ENCODE measurements around the gene PLCH1. TPM values are rescaled to one million over a fixed set of nuclear protein-coding genes. Genes with fewer than 3 reads are reported as not detected.
A peak's percentile ranks its signal among the peaks of the same experiment; 100 is the strongest.

The PLCH1 gene
- total RNA-seq, 1 experiment from 2014 or later, result 4.1 TPM

- peak; percentile 89 for ATAC-seq
- Histone ChIP-seq H3K27ac (ENCODE audit: low read length) (no peak overlapping the region), H3K4me2 (ENCODE audit: low read length) (peak overlapping the region; percentile 73), H3K36me3 (ENCODE audit: low read depth, low read length) (no peaks in the 10 kb centered on the region), H3K79me2 (ENCODE audit: low read length) (no peaks in the 10 kb centered on the region), H4K20me1 (ENCODE audit: low read length) (no peaks in the 10 kb centered on the region), H3K4me1 (ENCODE audit: insufficient read depth, low read length) (0 out of 2 replicates have a peak, but pooled peaks cover 6% of the 10 kb centered on the region), H3K27me3 (ENCODE audit: low read length) (no peaks in the 10 kb centered on the region), H3K9me3 (ENCODE audit: low read length) (no peaks in the 10 kb centered on the region), H3K9me2 (replicated peaks; ENCODE audit: low read length) (no peaks in the 10 kb centered on the region), H3K9ac (ENCODE audit: low read length) (no peak overlapping the region), H3F3A (ENCODE audit: low read length, unreplicated experiment) (no peaks in the 10 kb centered on the region), H3K4me3 (ENCODE audit: low read length) (peak overlapping the region; percentile 57), H2AFZ (ENCODE audit: low read length) (peak overlapping the region; percentile 69)
- ChIA-PET CTCF (no interaction called here), POLR2A (ENCODE audit: unreplicated experiment) (no interaction called here)
- TF ChIP-seq EZH2phosphoT487 (IDR thresholded peaks at IDR 0.05; ENCODE audit: borderline replicate concordance, low read length) (no peak), EZH2 (IDR thresholded peaks at IDR 0.05; ENCODE audit: low read length, unreplicated experiment) (no peak), CTCF (conservative IDR thresholded peaks at IDR 0.05; ENCODE audit: low read depth, low read length) (no peak)
- intact Hi-C loops (cut with micrococcal nuclease), result no loop called here
- BruUV-seq (replicated peaks), result no TSS peak
- DNase-seq, result peak; percentile 58
Observed at GRCh38 chr3:155676252-155676981, 68.5 kb downstream of the PLCH1 start.

- TF ChIP-seq CTCF (conservative IDR thresholded peaks at IDR 0.05; ENCODE audit: low read depth, low read length) (no peak), EZH2 (IDR thresholded peaks at IDR 0.05; ENCODE audit: low read length, unreplicated experiment) (no peak), EZH2phosphoT487 (IDR thresholded peaks at IDR 0.05; ENCODE audit: borderline replicate concordance, low read length) (no peak)
- no peaks in the 10 kb centered on the region for H3K79me2 ChIP-seq (ENCODE audit: low read length)
- intact Hi-C loops (cut with micrococcal nuclease), result no loop called here
- H3K27me3 ChIP-seq (ENCODE audit: low read length), result no peaks in the 10 kb centered on the region
- no peak overlapping the region for H3K9ac ChIP-seq (ENCODE audit: low read length)
- DNase-seq, result no peak
- CTCF ChIA-PET, result no interaction called here
- H3K4me2 ChIP-seq (ENCODE audit: low read length), result no peak overlapping the region
- no peak overlapping the region for H3K4me3 ChIP-seq (ENCODE audit: low read length)
- 0 out of 2 replicates have a peak, but pooled peaks cover 6% of the 10 kb centered on the region for H3K4me1 ChIP-seq (ENCODE audit: insufficient read depth, low read length)
- POLR2A ChIA-PET (ENCODE audit: unreplicated experiment), result no interaction called here
- no peak overlapping the region for H2AFZ ChIP-seq (ENCODE audit: low read length)
- no peak for ATAC-seq
- no peaks in the 10 kb centered on the region for H3K9me2 ChIP-seq (replicated peaks; ENCODE audit: low read length)
- no peak overlapping the region for H3K27ac ChIP-seq (ENCODE audit: low read length)
- H3K9me3 ChIP-seq (ENCODE audit: low read length), result no peaks in the 10 kb centered on the region
- no peaks in the 10 kb centered on the region for H4K20me1 ChIP-seq (ENCODE audit: low read length)
- no TSS peak for BruUV-seq (replicated peaks)
- H3F3A ChIP-seq (ENCODE audit: low read length, unreplicated experiment), result no peaks in the 10 kb centered on the region
- H3K36me3 ChIP-seq (ENCODE audit: low read depth, low read length), result no peaks in the 10 kb centered on the region
Observed at GRCh38 chr3:155675094-155675493, 69.8 kb downstream of the PLCH1 start.

- DNase-seq (no peak), ATAC-seq (no peak)
- Histone ChIP-seq H3F3A (ENCODE audit: low read length, unreplicated experiment) (no peaks in the 10 kb centered on the region), H3K9me2 (replicated peaks; ENCODE audit: low read length) (no peaks in the 10 kb centered on the region), H4K20me1 (ENCODE audit: low read length) (no peaks in the 10 kb centered on the region), H3K9me3 (ENCODE audit: low read length) (no peaks in the 10 kb centered on the region), H3K27me3 (ENCODE audit: low read length) (no peaks in the 10 kb centered on the region), H3K4me2 (ENCODE audit: low read length) (no peak overlapping the region), H3K79me2 (ENCODE audit: low read length) (no peaks in the 10 kb centered on the region), H3K4me1 (ENCODE audit: insufficient read depth, low read length) (0 out of 2 replicates have a peak, but pooled peaks cover 6% of the 10 kb centered on the region), H3K9ac (ENCODE audit: low read length) (no peak overlapping the region), H3K36me3 (ENCODE audit: low read depth, low read length) (no peaks in the 10 kb centered on the region), H2AFZ (ENCODE audit: low read length) (no peak overlapping the region), H3K4me3 (ENCODE audit: low read length) (no peak overlapping the region), H3K27ac (ENCODE audit: low read length) (no peak overlapping the region)
- intact Hi-C loops (cut with micrococcal nuclease), result no loop called here
- no peak for TF ChIP-seq EZH2 (IDR thresholded peaks at IDR 0.05; ENCODE audit: low read length, unreplicated experiment)
- no peak for TF ChIP-seq EZH2phosphoT487 (IDR thresholded peaks at IDR 0.05; ENCODE audit: borderline replicate concordance, low read length)
- no peak for TF ChIP-seq CTCF (conservative IDR thresholded peaks at IDR 0.05; ENCODE audit: low read depth, low read length)
- POLR2A ChIA-PET (ENCODE audit: unreplicated experiment), result no interaction called here
- no TSS peak for BruUV-seq (replicated peaks)
- CTCF ChIA-PET, result no interaction called here
Observed at GRCh38 chr3:155673421-155673820, 71.5 kb downstream of the PLCH1 start.
